GM19467 (cell line): ENCODE results near the gene FAM78B.

Experiments
- ATAC-seq: cut with Tn5 transposase; IDR thresholded peaks from one replicate; pipeline ENCODE4 v1.9.1; 2021; ENCODE audit warnings: mild to moderate bottlenecking, moderate library complexity; ENCODE audit not compliant: unreplicated experiment

Gene FAM78B

GRCh38 chr1:166166698-166167571, at the start of gene FAM78B:
FAM78B (minus strand) TSS chr1:166167001; CDS start chr1:166166248, 753 bp downstream.
- ATAC-seq, result peak; percentile 38

GRCh38 chr1:166202546-166202945, 35.7 kb upstream of the FAM78B start:
- ATAC-seq, result no peak

- ATAC-seq, result no peak
These were observed 33.9 kb upstream of the FAM78B start for GRCh38 chr1:166200743-166201142.

- no peak for ATAC-seq
These were observed 30.8 kb upstream of the FAM78B start for GRCh38 chr1:166197597-166197996.

GRCh38 chr1:166197141-166197540, 30.3 kb upstream of the FAM78B start:
- ATAC-seq, result no peak

- ATAC-seq, result no peak
These were observed 26.4 kb upstream of the FAM78B start for GRCh38 chr1:166193057-166193698.

- no peak for ATAC-seq
These were observed 23.6 kb upstream of the FAM78B start for GRCh38 chr1:166190400-166190799.

GRCh38 chr1:166189126-166189525, 22.3 kb upstream of the FAM78B start:
- no peak for ATAC-seq

GRCh38 chr1:166185526-166185925, 18.7 kb upstream of the FAM78B start:
- ATAC-seq, result no peak

GRCh38 chr1:166184897-166185296, 18.1 kb upstream of the FAM78B start:
- no peak for ATAC-seq

- ATAC-seq, result no peak
These were observed 17.2 kb upstream of the FAM78B start for GRCh38 chr1:166184012-166184411.

GRCh38 chr1:166182281-166182680, 15.5 kb upstream of the FAM78B start:
- ATAC-seq, result no peak

- no peak for ATAC-seq
These were observed 9.6 kb upstream of the FAM78B start for GRCh38 chr1:166176416-166176815.

GRCh38 chr1:166175032-166175431, 8.2 kb upstream of the FAM78B start:
- no peak for ATAC-seq

- ATAC-seq, result no peak
These were observed 7.3 kb upstream of the FAM78B start for GRCh38 chr1:166174108-166174507.

- no peak for ATAC-seq
These were observed 5.3 kb upstream of the FAM78B start for GRCh38 chr1:166172106-166172505.

- ATAC-seq, result no peak
These were observed 3.9 kb upstream of the FAM78B start for GRCh38 chr1:166170726-166171125.

- ATAC-seq, result peak; percentile 40
These were observed 3.3 kb upstream of the FAM78B start for GRCh38 chr1:166170075-166170474.

GRCh38 chr1:166169182-166169581, 2.4 kb upstream of the FAM78B start:
- no peak for ATAC-seq

- no peak for ATAC-seq
These were observed 748 bp upstream of the FAM78B start for GRCh38 chr1:166167572-166167925.

- ATAC-seq, result peak; percentile 6
These were observed 488 bp downstream of the FAM78B start for GRCh38 chr1:166166329-166166697.

- ATAC-seq, result peak; percentile 5
These were observed 1.0 kb downstream of the FAM78B start for GRCh38 chr1:166165661-166166328.
